GM21528 (cell line): ENCODE results near the gene SLA2.
"Not testable (repeated sequence)": the region's sequence is repeated elsewhere in the genome, so short reads cannot be mapped to it uniquely, and the experiment has no call there.

Source experiments
- ATAC-seq: cut with Tn5 transposase; IDR thresholded peaks from one replicate; pipeline ENCODE4 v1.9.1; 2021; ENCODE audit warnings: mild to moderate bottlenecking, moderate library complexity; ENCODE audit not compliant: unreplicated experiment, low FRiP score

The SLA2 gene, protein sequence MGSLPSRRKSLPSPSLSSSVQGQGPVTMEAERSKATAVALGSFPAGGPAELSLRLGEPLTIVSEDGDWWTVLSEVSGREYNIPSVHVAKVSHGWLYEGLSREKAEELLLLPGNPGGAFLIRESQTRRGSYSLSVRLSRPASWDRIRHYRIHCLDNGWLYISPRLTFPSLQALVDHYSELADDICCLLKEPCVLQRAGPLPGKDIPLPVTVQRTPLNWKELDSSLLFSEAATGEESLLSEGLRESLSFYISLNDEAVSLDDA

DNA sequence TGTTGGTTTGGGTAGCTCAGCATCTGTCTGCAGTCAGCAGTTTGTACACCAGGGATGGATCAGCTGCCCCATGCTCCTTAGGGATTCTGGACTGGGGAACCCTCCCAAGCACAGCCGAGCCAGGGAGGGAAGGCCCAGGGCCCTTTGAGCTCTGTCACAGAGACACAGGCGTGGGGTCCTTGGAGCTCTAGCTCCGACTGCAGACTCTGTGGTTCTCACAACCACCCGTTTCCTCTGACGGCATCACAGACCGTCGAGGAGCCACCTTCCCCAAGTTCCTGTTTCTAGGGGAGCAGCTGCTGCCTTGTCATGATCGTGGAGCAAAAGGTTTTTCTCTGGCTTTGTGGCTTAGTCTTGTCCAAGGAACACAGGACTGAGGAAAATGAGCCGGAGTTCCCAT lies at the start of gene SLA2:
SLA2 (minus strand) TSS at position 199 of the 400 bp plus-strand sequence. CDS start 4,861 bp downstream, outside the sequence.
- no peak for ATAC-seq

DNA sequence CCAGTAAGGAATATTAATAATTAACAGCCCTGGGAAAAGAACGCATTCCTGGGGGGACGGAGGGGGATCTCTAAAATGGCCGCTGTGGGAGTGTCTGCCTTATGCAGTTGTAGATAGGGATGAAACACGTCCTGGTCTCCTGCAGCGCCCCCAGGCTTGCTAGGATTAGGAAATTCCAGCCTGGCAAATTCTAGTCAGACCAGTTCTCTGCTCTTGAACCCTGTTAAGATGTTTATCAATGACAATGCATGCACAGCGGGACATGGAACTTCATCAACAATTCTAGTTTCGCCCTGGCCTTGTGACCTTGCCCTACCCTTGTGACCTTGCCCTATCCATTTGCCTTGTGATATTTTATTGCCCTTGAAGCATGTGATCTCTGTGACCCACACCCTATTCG lies 49.5 kb upstream of the SLA2 start:
- ATAC-seq, result not testable (repeated sequence)

DNA sequence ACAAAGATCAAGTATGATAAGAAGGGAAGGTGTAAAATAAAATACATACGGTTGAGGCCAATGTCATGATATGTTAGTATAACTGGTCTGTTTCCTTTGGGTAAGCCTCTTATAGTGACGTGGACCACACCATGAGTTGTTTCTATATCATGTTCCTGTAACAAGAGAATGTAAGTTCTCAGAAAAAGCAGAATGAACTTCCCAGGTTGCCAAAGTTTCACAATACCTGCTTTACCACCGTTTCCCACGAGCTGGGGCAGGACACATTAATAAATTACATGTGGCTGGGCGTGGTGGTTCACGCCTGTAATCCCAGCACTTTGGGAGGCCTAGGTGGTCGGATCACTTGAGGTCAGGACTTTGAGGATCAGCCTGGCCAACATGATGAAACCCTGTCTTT lies 42.6 kb upstream of the SLA2 start:
- no peak for ATAC-seq

DNA sequence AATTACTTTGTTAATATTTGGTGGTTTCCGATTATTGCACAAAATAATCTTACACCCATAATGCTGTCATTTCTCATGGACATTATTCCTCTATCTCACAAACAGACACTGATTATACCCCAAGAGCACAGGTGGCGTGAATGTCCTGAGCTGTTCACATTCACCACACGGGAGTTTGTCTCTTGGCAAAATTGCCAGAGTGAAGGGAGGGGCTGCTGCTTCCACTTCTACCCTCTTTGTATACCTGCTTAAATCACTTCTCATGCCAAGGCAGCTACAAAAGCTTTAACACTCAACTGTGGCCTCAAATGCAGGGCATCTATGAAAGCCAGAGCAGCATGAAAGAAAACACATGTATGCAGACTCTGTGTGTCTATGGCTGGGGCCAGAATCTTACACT lies 41.9 kb upstream of the SLA2 start:
- ATAC-seq, result no peak

DNA sequence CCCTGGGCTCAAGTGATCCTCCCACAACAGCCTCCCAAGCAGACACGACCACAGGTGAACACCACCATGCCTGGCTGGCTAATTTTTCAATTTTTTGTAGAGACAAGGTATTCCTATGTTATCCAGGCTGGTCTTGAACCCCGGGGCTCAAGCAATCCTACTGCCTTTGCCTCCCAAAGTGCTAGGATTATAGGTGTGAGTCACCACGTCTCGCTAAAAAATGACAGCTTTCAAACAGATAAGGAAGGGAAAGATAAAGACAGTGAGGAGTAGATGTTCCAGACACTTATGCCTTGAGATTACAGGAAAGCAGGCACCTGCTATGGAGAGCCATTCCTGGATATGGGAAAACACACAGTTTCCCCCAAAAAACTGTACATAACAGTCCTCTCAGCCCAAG lies 40.9 kb upstream of the SLA2 start:
- ATAC-seq, result no peak

DNA sequence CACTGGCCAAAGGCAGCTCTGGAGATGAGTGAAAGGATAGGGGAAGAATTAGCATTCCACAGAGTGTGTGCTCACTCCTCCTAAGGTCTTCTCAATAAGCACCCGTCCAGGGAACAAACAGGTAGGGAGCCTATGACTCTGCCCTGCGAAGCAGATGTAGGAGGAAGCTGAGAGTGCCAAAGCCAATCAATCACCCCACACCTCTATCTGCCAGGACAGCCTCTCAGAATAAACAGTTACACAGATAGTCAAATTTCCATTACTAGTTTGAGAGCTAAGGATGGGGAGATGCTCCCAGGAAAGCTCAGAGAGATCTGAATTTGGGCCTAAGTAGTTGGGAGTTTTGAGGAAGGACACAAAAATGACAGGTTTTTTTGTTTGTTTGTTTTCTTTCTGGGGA lies 40.5 kb upstream of the SLA2 start:
- no peak for ATAC-seq

DNA sequence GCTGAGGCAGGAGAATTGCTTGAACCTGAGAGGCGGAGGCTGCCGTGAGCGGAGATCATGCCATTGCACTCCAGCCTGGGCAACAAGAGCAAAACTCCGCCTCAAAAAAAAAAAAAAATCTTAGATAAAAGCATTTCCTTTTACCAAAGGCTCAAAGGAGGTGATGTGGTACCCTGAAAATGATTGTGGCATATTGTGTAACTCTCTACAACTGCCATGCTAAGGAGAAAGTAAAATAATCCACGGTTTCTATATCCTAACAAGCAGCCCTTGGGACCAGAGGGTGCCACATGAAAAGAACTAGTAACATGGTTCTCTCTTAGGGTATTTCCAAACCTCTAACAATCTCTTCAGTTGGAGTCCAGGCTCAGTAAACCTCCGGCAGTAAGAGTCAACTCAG lies 38.8 kb upstream of the SLA2 start:
- no peak for ATAC-seq

DNA sequence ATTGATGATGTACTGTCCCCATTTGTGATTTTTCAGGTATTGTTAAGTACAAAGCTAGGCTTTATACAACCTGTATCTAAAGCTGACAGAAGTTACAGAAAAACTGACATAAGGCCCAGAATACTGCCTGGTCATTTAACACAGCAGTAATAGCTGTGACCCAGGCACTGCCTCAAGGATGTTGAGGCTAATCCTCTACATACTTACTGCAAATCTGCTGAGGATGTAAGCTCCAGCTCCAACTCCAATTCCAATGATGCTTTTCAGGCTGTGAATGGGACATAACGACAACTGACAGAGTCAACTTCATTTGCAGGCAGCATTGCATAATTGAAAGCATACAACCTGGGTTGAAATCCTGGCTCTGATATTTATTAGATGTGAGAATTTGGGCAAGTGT lies 36.3 kb upstream of the SLA2 start:
- ATAC-seq, result no peak

DNA sequence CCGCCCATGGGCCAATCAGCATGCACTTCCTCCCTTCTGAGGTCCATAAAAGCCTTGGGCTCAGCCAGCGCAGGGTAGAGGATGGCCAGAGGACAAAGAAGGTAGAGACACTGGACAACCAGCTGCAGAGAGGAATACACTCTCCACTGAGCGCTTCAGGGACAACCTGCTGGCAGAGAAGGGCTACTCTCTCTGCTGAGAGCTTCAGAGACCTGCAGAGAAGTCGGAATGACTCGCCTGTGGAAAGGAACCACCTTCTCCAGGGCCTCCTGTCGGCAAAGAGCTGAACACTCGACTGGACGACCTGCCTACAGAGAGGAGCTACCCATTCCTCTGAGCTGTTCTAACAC lies 31.4 kb upstream of the SLA2 start:
- no peak for ATAC-seq

DNA sequence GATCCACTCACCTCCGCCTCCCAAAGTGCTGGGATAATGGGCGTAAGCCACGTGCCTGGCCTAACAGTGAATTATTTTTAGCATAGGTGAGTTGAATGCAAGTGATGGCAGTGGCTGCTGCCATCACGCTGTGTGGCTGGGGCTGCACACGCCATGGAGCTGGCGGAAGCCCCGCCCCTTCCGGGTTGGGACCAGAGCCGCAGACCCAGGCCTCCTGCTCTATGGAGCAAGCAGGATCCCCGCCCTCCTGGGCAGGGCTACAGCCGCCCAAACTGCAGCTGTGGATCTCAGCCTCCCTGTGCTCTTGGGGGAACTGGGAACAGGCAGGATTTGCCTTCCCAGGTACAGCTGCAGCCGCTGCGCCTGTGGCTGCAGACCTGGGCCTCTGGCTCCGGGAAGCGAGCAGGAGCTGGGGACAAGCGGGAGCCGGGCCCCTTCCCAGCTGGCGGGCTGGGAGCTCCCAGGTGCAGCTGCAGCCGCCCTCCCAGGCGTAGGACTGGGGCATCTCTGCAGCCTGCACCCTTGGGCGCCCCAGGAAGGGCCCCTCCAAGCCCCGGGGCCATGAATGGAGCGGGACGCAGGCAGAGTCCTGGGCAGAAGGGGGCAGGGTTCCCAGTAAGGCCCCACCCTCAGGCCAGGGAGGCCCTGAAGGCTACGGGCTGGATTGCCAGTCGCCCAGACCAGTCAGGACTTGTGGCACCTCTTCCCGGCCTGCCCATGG lies 30.9 kb upstream of the SLA2 start:
- ATAC-seq, result no peak

DNA sequence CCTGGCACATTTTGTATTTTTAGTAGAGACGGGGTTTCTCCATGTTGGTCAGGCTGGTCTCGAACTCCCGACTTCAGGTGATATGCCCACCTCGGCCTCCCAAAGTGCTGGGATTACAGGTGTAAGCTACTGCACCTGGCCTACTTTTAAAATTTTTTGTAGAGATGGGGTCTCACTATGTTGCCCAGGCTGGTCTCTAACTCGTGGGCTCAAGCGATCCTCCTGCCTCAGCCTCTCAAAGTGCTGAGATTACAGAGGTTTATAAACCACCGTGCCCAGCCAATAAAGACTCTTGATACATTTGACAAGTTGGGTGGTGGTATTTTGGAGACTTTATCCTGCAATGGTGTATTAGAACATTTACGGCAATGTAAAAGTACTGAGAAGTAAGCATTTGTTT lies 29.5 kb upstream of the SLA2 start:
- not testable (repeated sequence) for ATAC-seq

DNA sequence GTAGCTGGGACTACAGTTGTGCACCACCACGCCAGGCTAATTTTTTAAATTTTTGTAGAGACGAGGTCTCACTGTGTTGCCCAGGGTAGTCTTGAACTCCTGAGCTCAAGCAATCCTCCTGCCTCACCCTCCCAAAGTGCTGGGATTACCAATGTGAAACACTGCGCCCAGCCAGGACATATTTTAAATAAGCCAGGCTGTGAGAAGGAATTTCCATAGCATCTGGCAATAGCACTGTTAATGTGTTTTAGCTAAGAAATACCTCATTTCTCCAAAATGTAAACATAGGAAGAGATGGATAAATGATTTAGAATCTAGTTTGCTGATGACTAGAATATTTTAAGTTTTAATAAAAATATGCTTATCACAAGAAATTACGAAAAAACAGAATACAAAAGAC lies 27.0 kb upstream of the SLA2 start:
- ATAC-seq, result no peak

DNA sequence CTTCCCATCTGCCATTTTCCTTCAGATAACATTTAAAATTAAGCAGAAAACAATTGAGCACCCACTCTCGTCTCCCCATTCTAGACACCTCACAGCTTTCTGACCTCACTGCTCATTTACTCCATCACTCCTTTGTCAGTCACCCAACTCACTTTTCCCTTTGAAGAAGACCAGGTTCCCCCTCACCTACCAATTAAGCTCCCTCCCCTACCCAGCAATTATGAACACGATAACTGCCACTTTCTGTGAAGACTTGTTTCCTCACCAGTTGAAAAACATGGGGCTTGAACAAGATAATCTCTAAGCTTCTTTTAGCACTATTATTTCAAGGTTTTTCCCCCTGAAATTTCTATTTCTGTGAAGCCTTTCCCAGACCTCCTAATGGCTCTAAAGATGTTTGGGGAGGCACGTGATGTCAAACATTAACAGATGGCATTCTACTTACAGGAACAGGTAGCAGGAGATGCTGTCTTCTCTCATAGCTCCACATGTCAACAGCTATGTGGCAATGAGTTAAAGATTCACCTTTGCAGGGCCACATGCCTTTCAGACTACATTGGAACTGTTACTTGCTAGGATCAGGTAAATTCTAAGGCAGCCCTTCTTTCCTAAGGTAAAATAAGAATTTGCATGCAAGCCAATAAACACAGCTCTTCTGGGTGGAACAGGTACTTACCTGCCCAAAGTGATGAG lies 24.8 kb upstream of the SLA2 start:
- ATAC-seq, result no peak

DNA sequence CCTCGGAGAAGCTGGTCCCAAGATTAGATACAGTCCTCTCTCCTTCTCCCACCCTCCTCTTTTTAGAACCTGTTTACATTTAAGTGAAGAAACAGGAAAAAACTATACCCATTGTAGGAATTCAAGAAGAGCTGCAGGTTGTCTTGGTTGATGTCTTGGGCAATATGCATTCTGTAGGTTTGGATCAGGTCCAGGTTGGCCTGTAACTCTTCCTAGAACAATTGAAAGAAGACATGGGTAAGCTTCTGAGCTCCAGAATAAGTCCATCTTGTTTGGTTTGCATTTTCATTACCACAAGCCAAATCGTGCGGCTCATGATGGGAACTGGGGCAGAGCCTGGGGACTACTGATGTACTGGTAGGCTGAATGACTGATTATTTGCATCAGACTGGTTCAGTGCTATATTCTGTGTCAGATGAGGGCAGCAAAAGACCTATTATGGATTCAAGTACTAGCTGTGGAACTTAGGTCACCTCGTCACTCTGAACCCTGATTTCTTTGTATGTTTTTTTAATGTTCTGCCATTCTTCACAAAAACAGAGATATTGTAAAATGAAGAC lies 20.3 kb upstream of the SLA2 start:
- ATAC-seq, result no peak

DNA sequence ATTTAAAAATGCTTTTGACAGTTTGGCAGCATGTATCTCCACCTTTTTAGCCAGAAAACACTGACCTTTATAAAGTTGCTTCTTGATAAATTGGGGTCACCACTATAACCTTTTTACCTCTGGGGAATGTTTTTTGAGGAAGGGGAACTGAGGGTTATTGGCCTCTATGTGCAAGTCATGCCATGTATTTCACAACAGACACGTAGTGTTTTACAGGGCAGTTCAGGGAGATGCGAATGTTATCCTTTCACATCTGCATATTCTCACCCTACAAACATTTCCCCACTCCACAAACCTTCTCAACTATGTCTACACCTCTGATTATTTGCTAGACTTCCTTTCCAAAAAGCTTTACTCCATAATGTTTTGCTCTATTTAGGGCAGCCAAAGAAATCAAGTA lies 17.0 kb upstream of the SLA2 start:
- no peak for ATAC-seq

DNA sequence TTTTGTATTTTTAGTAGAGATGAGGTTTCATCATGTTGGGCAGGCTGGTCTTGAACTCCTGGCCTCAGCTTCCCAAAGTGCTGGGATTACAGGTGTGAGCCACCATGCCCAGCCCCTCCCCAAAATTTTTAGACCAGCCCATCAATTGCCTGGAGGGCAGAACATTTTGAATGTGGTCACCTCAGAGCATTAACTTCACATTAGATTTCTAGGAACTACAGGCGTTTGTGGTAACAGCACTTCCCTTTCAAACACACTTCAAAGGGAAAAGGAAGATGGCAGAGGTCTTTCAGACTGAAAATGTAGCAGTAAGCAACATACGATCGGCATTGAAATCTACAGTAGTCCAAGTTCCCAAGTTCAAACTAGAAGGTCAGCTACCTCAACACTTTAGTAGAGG lies 12.3 kb upstream of the SLA2 start:
- ATAC-seq, result no peak

DNA sequence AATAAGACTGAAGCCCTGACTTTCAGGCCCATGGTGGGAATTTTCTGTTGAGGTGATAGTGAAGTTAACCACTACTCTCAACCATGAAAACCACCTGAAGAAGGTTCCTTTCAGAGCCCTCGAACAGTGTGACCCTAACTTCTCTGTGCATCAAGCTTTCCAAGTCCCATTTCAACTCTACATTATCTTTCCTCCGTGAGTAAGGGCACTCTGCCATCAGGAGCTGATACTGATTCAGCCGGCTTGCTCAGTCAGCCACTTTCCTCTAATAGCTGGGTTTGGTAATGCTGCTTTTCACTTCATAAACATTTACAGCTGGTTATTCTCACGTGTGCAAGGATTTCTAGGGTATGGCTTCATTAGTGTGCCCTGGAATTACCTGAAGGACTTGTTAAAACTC lies 10.7 kb upstream of the SLA2 start:
- ATAC-seq, result no peak

DNA sequence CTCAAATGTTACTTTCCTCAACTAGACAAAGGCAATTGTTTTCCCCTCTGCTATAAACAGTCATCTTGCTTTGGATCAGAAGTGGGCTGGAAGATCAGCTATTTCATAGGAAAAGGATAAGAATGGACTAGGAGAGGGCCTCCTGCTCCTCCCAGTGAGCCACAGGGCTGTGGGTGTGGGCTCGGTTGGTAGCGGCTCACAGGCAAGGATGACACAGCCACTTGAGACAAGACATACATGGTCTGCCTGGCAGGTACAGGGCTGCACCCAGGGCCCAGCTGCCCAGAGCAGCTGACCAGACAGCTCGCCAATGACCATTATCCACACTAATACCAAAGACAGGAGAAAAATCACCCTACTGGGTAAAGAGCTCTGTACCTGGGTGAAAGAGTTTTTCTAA lies 9.0 kb upstream of the SLA2 start:
- no peak for ATAC-seq

DNA sequence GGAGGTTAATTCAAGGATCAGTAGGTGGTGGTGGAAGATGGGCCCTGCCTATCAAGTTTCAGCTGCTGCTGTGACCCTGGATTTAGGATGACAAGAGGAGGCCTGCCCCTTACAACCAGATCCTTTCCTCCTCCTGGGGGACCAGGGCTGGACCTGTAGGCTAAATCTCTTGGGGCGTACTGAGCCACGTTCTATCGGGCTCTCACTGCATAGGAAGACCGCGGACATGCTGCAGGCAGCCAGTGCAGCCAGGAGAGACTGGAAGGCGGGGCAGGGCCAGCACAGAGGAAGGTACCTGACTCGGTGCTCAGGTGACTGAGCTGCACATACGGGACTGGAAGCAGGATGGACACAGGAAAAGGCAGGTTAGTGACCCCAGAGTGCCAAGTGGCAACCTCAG lies 8.5 kb upstream of the SLA2 start:
- no peak for ATAC-seq

DNA sequence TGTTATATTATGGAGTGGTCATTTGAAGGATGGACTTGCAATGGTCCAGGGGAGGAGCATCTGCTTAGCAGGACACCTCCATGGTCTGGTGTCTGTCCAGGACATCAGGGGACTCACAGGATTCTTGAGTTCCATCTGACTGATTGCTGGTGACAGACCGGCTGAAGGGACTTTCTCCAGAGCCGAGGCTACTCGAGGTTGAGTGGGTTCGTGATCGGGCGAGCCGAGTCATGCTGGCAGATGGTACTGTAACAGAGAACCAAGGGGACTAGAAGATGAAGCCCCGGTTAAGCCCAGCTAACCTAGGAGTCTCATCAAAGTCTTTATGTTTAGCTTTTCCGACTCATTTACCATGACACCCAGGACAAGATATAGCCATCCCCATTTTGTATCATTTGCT lies 7.5 kb upstream of the SLA2 start:
- ATAC-seq, result no peak
